ENCODE data around the gene SFTA2.

- TF ChIP-seq CTCF (IDR thresholded peaks at IDR 0.05) (no peak), POLR2AphosphoS5 (IDR thresholded peaks at IDR 0.05; ENCODE audit: insufficient read depth in 1 of 2, low read depth in 1 of 2) (no peak), POLR2A (IDR thresholded peaks at IDR 0.05) (no peak)
Observed at GRCh38 chr6:30901436-30901835, 30.5 kb downstream of the SFTA2 start.

Measured in vagina (tissue), 2 donors.